ENCODE measurements around the gene DNAH14.

DNAH14 gene

GRCh38 chr1:225447650-225448089 is 518.2 kb downstream of the DNAH14 start:
- H3K27ac ChIP-seq = no peak overlapping the region
- no peak overlapping the region for H3K4me3 ChIP-seq (IDR thresholded peaks at IDR 0.05; ENCODE audit: insufficient read depth, low read depth, low read length)
- no peaks in the 10 kb centered on the region for H3K79me2 ChIP-seq (ENCODE audit: insufficient read depth, low read depth)
- no peaks in the 10 kb centered on the region for H4K20me1 ChIP-seq (ENCODE audit: insufficient read depth)
- H3K4me1 ChIP-seq (ENCODE audit: low read depth, poor library complexity, severe bottlenecking) = peaks cover 9% of the 10 kb centered on the region
- TF ChIP-seq CTCF (conservative IDR thresholded peaks at IDR 0.05; ENCODE audit: low read depth, low read length) = no peak
- H3K4me2 ChIP-seq = no peak overlapping the region
- H2AFZ ChIP-seq (ENCODE audit: low read depth) = no peak overlapping the region
- no peaks in the 10 kb centered on the region for H3K27me3 ChIP-seq (ENCODE audit: insufficient read depth, low read depth)
- no peaks in the 10 kb centered on the region for H3K36me3 ChIP-seq (ENCODE audit: insufficient read depth)
- H3K9ac ChIP-seq = no peak overlapping the region

DNA sequence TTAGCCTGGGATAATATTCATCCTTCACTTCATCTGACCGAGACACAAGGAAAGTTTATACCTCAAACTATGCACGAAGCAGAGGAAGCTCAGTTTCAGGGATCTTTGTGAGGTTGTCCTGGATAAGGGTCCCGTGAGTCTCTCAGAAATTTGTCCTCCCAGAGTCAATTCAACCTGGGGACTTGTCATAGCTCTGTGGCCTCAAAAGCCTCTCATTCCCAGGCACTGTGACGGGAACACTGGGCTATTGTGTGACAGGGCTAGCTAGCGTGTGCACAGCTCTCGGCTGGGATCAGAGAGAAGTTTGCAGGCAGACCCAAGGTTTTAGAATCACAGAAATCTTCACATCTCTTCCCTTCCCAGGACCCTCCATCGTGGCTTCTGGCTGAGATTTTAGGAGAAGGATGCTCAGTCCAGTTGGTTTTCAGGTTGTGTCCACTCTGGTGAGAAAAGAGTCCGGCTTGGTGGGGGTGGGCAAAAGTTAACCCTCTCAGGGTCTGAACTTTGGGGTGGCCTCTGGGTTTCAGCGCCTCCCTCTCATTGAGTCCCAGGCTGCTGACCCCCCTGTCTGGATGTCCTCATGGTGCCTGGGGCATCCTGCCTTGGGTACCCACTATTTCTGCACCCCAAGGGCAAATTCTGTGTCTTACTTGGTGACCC is 518.8 kb downstream of the DNAH14 start:
- Histone ChIP-seq H3K4me3 (IDR thresholded peaks at IDR 0.05; ENCODE audit: insufficient read depth, low read depth, low read length) (no peak overlapping the region), H2AFZ (ENCODE audit: low read depth) (no peak overlapping the region), H3K9ac (no peak overlapping the region), H3K27ac (no peak overlapping the region), H3K4me2 (no peak overlapping the region), H3K4me1 (ENCODE audit: low read depth, poor library complexity, severe bottlenecking) (peaks cover 9% of the 10 kb centered on the region), H4K20me1 (ENCODE audit: insufficient read depth) (no peaks in the 10 kb centered on the region), H3K79me2 (ENCODE audit: insufficient read depth, low read depth) (no peaks in the 10 kb centered on the region), H3K27me3 (ENCODE audit: insufficient read depth, low read depth) (no peaks in the 10 kb centered on the region), H3K36me3 (ENCODE audit: insufficient read depth) (no peaks in the 10 kb centered on the region)
- TF ChIP-seq CTCF (conservative IDR thresholded peaks at IDR 0.05; ENCODE audit: low read depth, low read length) = no peak
